ENCODE data around the gene DUSP1.

DNA sequence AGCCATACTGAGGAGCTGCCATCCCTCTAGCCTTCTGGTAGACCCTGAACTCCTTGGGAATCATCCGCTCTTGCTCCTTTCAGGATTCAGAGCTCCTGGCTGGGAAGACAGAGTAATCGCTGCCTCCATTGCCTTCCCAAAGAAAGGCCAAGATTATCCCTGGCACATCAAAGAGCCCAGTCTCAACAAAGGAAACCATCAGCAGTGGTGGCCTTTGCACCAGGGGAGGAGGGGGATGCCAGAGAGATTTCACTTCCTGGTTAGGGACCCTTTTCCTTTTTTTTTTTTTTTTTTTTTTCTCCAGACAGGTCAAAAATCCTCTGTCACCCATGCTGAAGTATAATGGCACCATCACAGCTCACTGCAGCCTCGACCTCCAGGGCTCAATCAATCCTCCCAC lies 47.1 kb upstream of the DUSP1 start:
- no peak for TF ChIP-seq POLR2AphosphoS5 (IDR thresholded peaks at IDR 0.05)
- TF ChIP-seq, protein P1, sequence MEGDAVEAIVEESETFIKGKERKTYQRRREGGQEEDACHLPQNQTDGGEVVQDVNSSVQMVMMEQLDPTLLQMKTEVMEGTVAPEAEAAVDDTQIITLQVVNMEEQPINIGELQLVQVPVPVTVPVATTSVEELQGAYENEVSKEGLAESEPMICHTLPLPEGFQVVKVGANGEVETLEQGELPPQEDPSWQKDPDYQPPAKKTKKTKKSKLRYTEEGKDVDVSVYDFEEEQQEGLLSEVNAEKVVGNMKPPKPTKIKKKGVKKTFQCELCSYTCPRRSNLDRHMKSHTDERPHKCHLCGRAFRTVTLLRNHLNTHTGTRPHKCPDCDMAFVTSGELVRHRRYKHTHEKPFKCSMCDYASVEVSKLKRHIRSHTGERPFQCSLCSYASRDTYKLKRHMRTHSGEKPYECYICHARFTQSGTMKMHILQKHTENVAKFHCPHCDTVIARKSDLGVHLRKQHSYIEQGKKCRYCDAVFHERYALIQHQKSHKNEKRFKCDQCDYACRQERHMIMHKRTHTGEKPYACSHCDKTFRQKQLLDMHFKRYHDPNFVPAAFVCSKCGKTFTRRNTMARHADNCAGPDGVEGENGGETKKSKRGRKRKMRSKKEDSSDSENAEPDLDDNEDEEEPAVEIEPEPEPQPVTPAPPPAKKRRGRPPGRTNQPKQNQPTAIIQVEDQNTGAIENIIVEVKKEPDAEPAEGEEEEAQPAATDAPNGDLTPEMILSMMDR (IDR thresholded peaks at IDR 0.05): no peak
